NB4 (cell line): ENCODE results near the gene LTA4H.

Experiments
- MAX ChIP-seq: IDR thresholded peaks from 2 replicates; pipeline ENCODE4 v1.6.1; 2011; ENCODE audit warnings: low read depth, low read length
- MYC ChIP-seq: IDR thresholded peaks from 2 replicates; pipeline ENCODE4 v1.6.1; 2011; ENCODE audit warnings: low read depth, low read length
- POLR2A ChIP-seq: IDR thresholded peaks from 2 replicates; pipeline ENCODE4 v1.6.1; 2011; ENCODE audit warnings: mild to moderate bottlenecking; ENCODE audit not compliant: insufficient read length; ENCODE audit errors: extremely low read depth
- TF ChIP-seq, protein P1 (sequence below): IDR thresholded peaks from one replicate; pipeline ENCODE4 v1.5.1; 2012; ENCODE audit warnings: low read depth, low read length

- TF ChIP-seq, protein P1, sequence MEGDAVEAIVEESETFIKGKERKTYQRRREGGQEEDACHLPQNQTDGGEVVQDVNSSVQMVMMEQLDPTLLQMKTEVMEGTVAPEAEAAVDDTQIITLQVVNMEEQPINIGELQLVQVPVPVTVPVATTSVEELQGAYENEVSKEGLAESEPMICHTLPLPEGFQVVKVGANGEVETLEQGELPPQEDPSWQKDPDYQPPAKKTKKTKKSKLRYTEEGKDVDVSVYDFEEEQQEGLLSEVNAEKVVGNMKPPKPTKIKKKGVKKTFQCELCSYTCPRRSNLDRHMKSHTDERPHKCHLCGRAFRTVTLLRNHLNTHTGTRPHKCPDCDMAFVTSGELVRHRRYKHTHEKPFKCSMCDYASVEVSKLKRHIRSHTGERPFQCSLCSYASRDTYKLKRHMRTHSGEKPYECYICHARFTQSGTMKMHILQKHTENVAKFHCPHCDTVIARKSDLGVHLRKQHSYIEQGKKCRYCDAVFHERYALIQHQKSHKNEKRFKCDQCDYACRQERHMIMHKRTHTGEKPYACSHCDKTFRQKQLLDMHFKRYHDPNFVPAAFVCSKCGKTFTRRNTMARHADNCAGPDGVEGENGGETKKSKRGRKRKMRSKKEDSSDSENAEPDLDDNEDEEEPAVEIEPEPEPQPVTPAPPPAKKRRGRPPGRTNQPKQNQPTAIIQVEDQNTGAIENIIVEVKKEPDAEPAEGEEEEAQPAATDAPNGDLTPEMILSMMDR: no peak
- TF ChIP-seq MAX (no peak), POLR2A (no peak), MYC (no peak)
These were observed 14.9 kb downstream of the LTA4H start for GRCh38 chr12:96020314-96021003.
